Fibroblast of peridontal ligament (primary cell): ENCODE measurements around the gene SLC35G6.
A peak's percentile ranks its signal among the peaks of the same experiment; 100 is the strongest.
"Not testable (repeated sequence)": the region's sequence is repeated elsewhere in the genome, so short reads cannot be mapped to it uniquely, and the experiment has no call there.

ENCODE experiments used
- DNase-seq: peaks from one replicate; pipeline ENCODE4 v3.0.0-alpha.2; 2010; ENCODE audit errors: extremely low read depth

Gene SLC35G6

GRCh38 chr17:7478276-7479212, 2.7 kb upstream of the SLC35G6 start:
- DNase-seq: peak; percentile 40

- DNase-seq: peak; percentile 28
Measured at GRCh38 chr17:7479213-7480088, 1.8 kb upstream of the SLC35G6 start, which contains the start of gene ZBTB4. ZBTB4 (minus strand) TSS chr17:7479631; CDS start chr17:7466801, 12,830 bp downstream.

GRCh38 chr17:7480089-7480384, 1.2 kb upstream of the SLC35G6 start:
- no peak for DNase-seq

- not testable (repeated sequence) for DNase-seq
Measured at GRCh38 chr17:7481842-7482741, 846 bp downstream of the SLC35G6 start.

- not testable (repeated sequence) for DNase-seq
Measured at GRCh38 chr17:7482742-7483088, 1.5 kb downstream of the SLC35G6 start.

GRCh38 chr17:7483255-7484066, 2.2 kb downstream of the SLC35G6 start:
- DNase-seq: peak; percentile 95

- DNase-seq: peak; percentile 98
Measured at GRCh38 chr17:7484067-7484918, 3.0 kb downstream of the SLC35G6 start, which contains the start of gene POLR2A. POLR2A (plus strand) TSS chr17:7484366.

GRCh38 chr17:7484919-7485377, 3.7 kb downstream of the SLC35G6 start:
- no peak for DNase-seq

GRCh38 chr17:7486181-7486580, 4.9 kb downstream of the SLC35G6 start:
- DNase-seq: peak; percentile 86

GRCh38 chr17:7490144-7490543, 8.9 kb downstream of the SLC35G6 start:
- no peak for DNase-seq

- no peak for DNase-seq
Measured at GRCh38 chr17:7491583-7491982, 10.3 kb downstream of the SLC35G6 start.

- DNase-seq: no peak
Measured at GRCh38 chr17:7493941-7494340, 12.7 kb downstream of the SLC35G6 start.

GRCh38 chr17:7495906-7496434, 14.7 kb downstream of the SLC35G6 start:
- DNase-seq: no peak

- no peak for DNase-seq
Measured at GRCh38 chr17:7496470-7497183, 15.4 kb downstream of the SLC35G6 start.

- no peak for DNase-seq
Measured at GRCh38 chr17:7497228-7497627, 16.0 kb downstream of the SLC35G6 start.

- no peak for DNase-seq
Measured at GRCh38 chr17:7497636-7498035, 16.4 kb downstream of the SLC35G6 start.

- no peak for DNase-seq
Measured at GRCh38 chr17:7499161-7499560, 17.9 kb downstream of the SLC35G6 start.

- no peak for DNase-seq
Measured at GRCh38 chr17:7501729-7502128, 20.5 kb downstream of the SLC35G6 start.
